Stomach (tissue), 9 donors: ENCODE data around the gene WDPCP. TPM values are rescaled to one million over a fixed set of nuclear protein-coding genes. Genes with fewer than 3 reads are reported as not detected.

Experiments used
- DNase-seq, 2 donors: peaks; one replicate each; pipeline versions ENCODE4 v3.0.0 to v3.0.0-alpha.2; 2013 to 2019
- H3K27ac ChIP-seq, 5 donors: fragments of 200-600 bp in 4 of 5; sonication (generic) in 4 of 5; one replicate each; pipeline ENCODE4 v1.5.1; 2013 to 2019; ENCODE audit warnings: mild to moderate bottlenecking in 1 of 5, moderate library complexity in 1 of 5
- H3K27me3 ChIP-seq, 3 donors: fragments of 200-600 bp; sonication (generic); one replicate each; pipeline ENCODE4 v1.5.1; 2017 to 2019; ENCODE audit warnings: mixed run types in 1 of 3
- H3K36me3 ChIP-seq, 4 donors: fragments of 200-600 bp; sonication (generic); 1 replicate in 3 of 4; 2 replicates in 1 of 4; pipeline ENCODE4 v1.5.1; 2016 to 2019
- H3K4me1 ChIP-seq, 4 donors: fragments of 200-600 bp; sonication (generic); one replicate each; pipeline ENCODE4 v1.5.1; 2016 to 2019
- H3K4me3 ChIP-seq, 4 donors: fragments of 200-600 bp; sonication (generic) in 3 of 4; one replicate each; pipeline ENCODE4 v1.5.1; 2016 to 2019; ENCODE audit warnings: mild to moderate bottlenecking in 1 of 4
- H3K9me3 ChIP-seq, 4 donors: fragments of 200-600 bp; sonication (generic); one replicate each; pipeline ENCODE4 v1.5.1; 2016 to 2019
- CTCF ChIP-seq, 7 experiments: fragments of 450-650 bp in 4 of 7; fragments of 200-600 bp in 3 of 7; sonication (generic) in 3 of 7; IDR thresholded peaks; one replicate each; pipeline ENCODE4 v1.5.1; 2016 to 2019; ENCODE audit warnings: antibody characterized with exemption in 7 of 7, control low read depth in 2 of 7, mild to moderate bottlenecking in 1 of 7
- EP300 ChIP-seq: sonication (generic); formaldehyde crosslinking; IDR thresholded peaks from one replicate; pipeline ENCODE4 v1.6.1; 2017; ENCODE audit warnings: antibody characterized with exemption
- POLR2A ChIP-seq, 4 donors: fragments of 450-650 bp; IDR thresholded peaks; one replicate each; pipeline ENCODE4 v1.6.1; 2016; ENCODE audit warnings: antibody characterized with exemption in 4 of 4, control low read depth in 2 of 4, mild to moderate bottlenecking in 1 of 4, moderate library complexity in 1 of 4
- POLR2AphosphoS5 ChIP-seq, 3 donors: sonication (generic); formaldehyde crosslinking; IDR thresholded peaks; one replicate each; pipeline ENCODE4 v1.6.1; 2016; ENCODE audit warnings: antibody characterized with exemption in 3 of 3
- WGBS, 5 donors: extraction: QIAGEN DNeasy Blood & Tissue Kit in 3 of 5; methylation state at CpG; one replicate each; pipeline versions ENCODE4 v1.1.5 to v1.1.7; 2013 to 2018; 5-methylcytosine and 5-hydroxymethylcytosine counted together
- intact Hi-C: fragments of 100-400 bp; cut with DNase I; formaldehyde crosslinking; loops from one replicate; pipeline ENCODE4 v1.15.1; 2023; ENCODE audit warnings: low total_unique reads
- polyA plus RNA-seq, 3 donors: library from polyadenylated mRNA; stranded (reverse); fragments of 200-250 nt; gene quantifications; one replicate each; pipeline ENCODE4 v1.2.3, GENCODE V29; 2013
- total RNA-seq, 5 donors: library from RNA; depleted of rRNA; stranded (reverse); fragments of >200 nt; gene quantifications; one replicate each; pipeline versions ENCODE4 v1.1.0 to v1.2.3, GENCODE V29; 2014 to 2016
- donor health status: healthy with polysubstance abuse.
- donor health status: Bipolar disorder and iron deficiency.
- donor health status: healthy.

Gene WDPCP
- total and polyA plus RNA-seq, 8 donors = 1.9 to 38.8 (median 7.7) TPM

GRCh38 chr2:63099032-63099431 lies 489.2 kb downstream of the WDPCP start:
- no peaks in the 10 kb centered on the region for H3K36me3 ChIP-seq
- intact Hi-C loops = no loop called here
- H3K27ac ChIP-seq = no peak overlapping the region
- TF ChIP-seq EP300 (no peak), CTCF (IDR thresholded peaks at IDR 0.05) (no peak), POLR2A (IDR thresholded peaks at IDR 0.05) (no peak), POLR2AphosphoS5 (IDR thresholded peaks at IDR 0.05) (no peak)
- peaks cover 0 to 29% (median 20%) of the 10 kb centered on the region in 4 donors for H3K9me3 ChIP-seq
- H3K4me3 ChIP-seq = no peak overlapping the region
- H3K27me3 ChIP-seq = no peaks in the 10 kb centered on the region
- H3K4me1 ChIP-seq = no peaks in the 10 kb centered on the region
- no peak for DNase-seq
- WGBS, 5 donors = 84 to 98% (median 88%) methylated on average over 1 of the region's 1 CpG

- Histone ChIP-seq H3K36me3 (no peaks in the 10 kb centered on the region), H3K9me3 (peaks cover 0 to 6% (median 3%) of the 10 kb centered on the region in 4 donors), H3K4me3 (no peak overlapping the region), H3K27ac (no peak overlapping the region), H3K4me1 (no peaks in the 10 kb centered on the region), H3K27me3 (no peaks in the 10 kb centered on the region)
- WGBS, 5 donors = 16 to 44% (median 19%) methylated on average over 1 of the region's 1 CpG
- intact Hi-C loops = no loop called here
- no peak for DNase-seq
- TF ChIP-seq CTCF (IDR thresholded peaks at IDR 0.05) (no peak), EP300 (no peak), POLR2AphosphoS5 (IDR thresholded peaks at IDR 0.05) (no peak), POLR2A (IDR thresholded peaks at IDR 0.05) (no peak)
These were observed 491.8 kb downstream of the WDPCP start for GRCh38 chr2:63096491-63096890.

GRCh38 chr2:63093502-63093901 lies 494.8 kb downstream of the WDPCP start:
- WGBS, 5 donors = 52 to 69% (median 64%) methylated on average over 1 of the region's 1 CpG
- no peak for DNase-seq

GRCh38 chr2:63092857-63093256 lies 495.4 kb downstream of the WDPCP start:
- intact Hi-C loops = no loop called here
- 0 to 47% (median 0%) methylated on average over 1 of the region's 1 CpG for WGBS, 5 donors
- DNase-seq = no peak

More at GRCh38 chr2:63093502-63093901, 494.8 kb downstream of the WDPCP start:
- no peak for TF ChIP-seq EP300
- TF ChIP-seq POLR2AphosphoS5 (IDR thresholded peaks at IDR 0.05) = no peak
- TF ChIP-seq CTCF (IDR thresholded peaks at IDR 0.05) = no peak
- TF ChIP-seq POLR2A (IDR thresholded peaks at IDR 0.05) = no peak
- intact Hi-C loops = no loop called here
- Histone ChIP-seq H3K4me3 (no peak overlapping the region), H3K27me3 (no peaks in the 10 kb centered on the region), H3K27ac (no peak overlapping the region), H3K36me3 (no peaks in the 10 kb centered on the region), H3K4me1 (no peaks in the 10 kb centered on the region), H3K9me3 (no peaks in the 10 kb centered on the region)

More at GRCh38 chr2:63092857-63093256, 495.4 kb downstream of the WDPCP start:
- TF ChIP-seq POLR2A (IDR thresholded peaks at IDR 0.05) (no peak), POLR2AphosphoS5 (IDR thresholded peaks at IDR 0.05) (no peak), CTCF (IDR thresholded peaks at IDR 0.05) (no peak), EP300 (no peak)
- Histone ChIP-seq H3K36me3 (no peaks in the 10 kb centered on the region), H3K4me1 (no peaks in the 10 kb centered on the region), H3K27me3 (no peaks in the 10 kb centered on the region), H3K9me3 (no peaks in the 10 kb centered on the region), H3K4me3 (no peak overlapping the region), H3K27ac (no peak overlapping the region)
